Germinal center (tissue), 1 donor: ENCODE results near the gene FHOD1.

ENCODE experiments used
- DNase-seq: peaks from one replicate; pipeline ENCODE4 v3.0.0; 2012; ENCODE audit warnings: mixed read lengths, low spot score

The FHOD1 gene

GRCh38 chr16:67277294-67277998 is 30.2 kb upstream of the FHOD1 start:
- no peak for DNase-seq

GRCh38 chr16:67275321-67275720 is 28.0 kb upstream of the FHOD1 start:
- no peak for DNase-seq

- no peak for DNase-seq
Measured at GRCh38 chr16:67271446-67271845, 24.2 kb upstream of the FHOD1 start.

GRCh38 chr16:67270931-67271338 is 23.7 kb upstream of the FHOD1 start:
- DNase-seq, result no peak

- DNase-seq, result no peak
Measured at GRCh38 chr16:67269766-67270165, 22.5 kb upstream of the FHOD1 start.

GRCh38 chr16:67268136-67268579 is 20.9 kb upstream of the FHOD1 start:
- DNase-seq, result no peak

GRCh38 chr16:67265834-67266233 is 18.6 kb upstream of the FHOD1 start:
- no peak for DNase-seq

- DNase-seq, result no peak
Measured at GRCh38 chr16:67264866-67265265, 17.6 kb upstream of the FHOD1 start.

- DNase-seq, result no peak
Measured at GRCh38 chr16:67264277-67264676, 17.0 kb upstream of the FHOD1 start.

- no peak for DNase-seq
Measured at GRCh38 chr16:67263201-67263600, 15.9 kb upstream of the FHOD1 start.

- DNase-seq, result no peak
Measured at GRCh38 chr16:67260426-67261063, 13.3 kb upstream of the FHOD1 start.

GRCh38 chr16:67259705-67260104 is 12.4 kb upstream of the FHOD1 start:
- no peak for DNase-seq

GRCh38 chr16:67258161-67258835 is 11.0 kb upstream of the FHOD1 start:
- DNase-seq, result no peak

- DNase-seq, result no peak
Measured at GRCh38 chr16:67257486-67258160, 10.3 kb upstream of the FHOD1 start.

GRCh38 chr16:67256701-67257230 is 9.5 kb upstream of the FHOD1 start:
- no peak for DNase-seq

- no peak for DNase-seq
Measured at GRCh38 chr16:67255553-67256221, 8.4 kb upstream of the FHOD1 start.

- DNase-seq, result no peak
Measured at GRCh38 chr16:67254801-67255552, 7.7 kb upstream of the FHOD1 start.

- DNase-seq, result no peak
Measured at GRCh38 chr16:67252609-67253497, 5.6 kb upstream of the FHOD1 start.

GRCh38 chr16:67250045-67250327 is 2.7 kb upstream of the FHOD1 start:
- DNase-seq, result no peak
